Activated CD4-positive, alpha-beta T cell treated with anti-CD3 and anti-CD28 coated beads for 48 hours (primary cell): ENCODE data around the gene MTFR1L.

Experiments used
- DNase-seq: peaks from one replicate; pipeline ENCODE4 v3.0.0-alpha.2; 2020

MTFR1L gene

GRCh38 chr1:25819491-25820246 is at the start of gene MTFR1L:
MTFR1L (plus strand) TSS chr1:25819954; CDS start chr1:25823105, 3,151 bp downstream.
- peak; percentile 96 for DNase-seq

GRCh38 chr1:25770541-25771220 is 49.1 kb upstream of the MTFR1L start:
- DNase-seq: no peak

- peak; percentile 53 for DNase-seq
Measured at GRCh38 chr1:25771221-25772114, 48.3 kb upstream of the MTFR1L start.

- no peak for DNase-seq
Measured at GRCh38 chr1:25772164-25772563, 47.6 kb upstream of the MTFR1L start.

DNA sequence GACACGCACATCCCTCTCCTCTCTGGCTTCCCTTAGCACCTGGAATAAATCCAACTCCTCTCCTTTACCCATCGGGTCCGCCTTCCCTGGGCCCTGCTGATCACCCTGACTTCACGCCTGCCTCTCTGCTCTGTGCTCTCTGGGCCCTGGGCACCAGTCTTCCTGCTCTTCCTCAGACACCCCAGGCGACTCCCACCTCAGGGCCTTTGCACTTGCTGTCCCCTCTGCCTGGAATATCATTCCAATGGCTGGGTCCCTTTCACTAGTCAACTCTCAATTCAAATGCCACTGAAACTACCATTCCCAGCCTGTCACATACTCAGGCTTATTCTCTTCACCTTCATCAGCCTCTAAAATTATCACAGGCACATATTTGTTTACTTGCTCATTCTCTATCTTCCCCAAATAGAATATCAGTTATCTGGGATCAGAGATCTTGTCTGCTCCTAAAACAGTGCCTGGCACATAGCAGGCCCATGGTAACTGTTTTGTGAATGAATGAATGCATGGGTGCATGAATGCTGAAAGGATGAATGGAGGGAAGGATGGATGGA is 47.0 kb upstream of the MTFR1L start:
- no peak for DNase-seq

- DNase-seq: no peak
Measured at GRCh38 chr1:25773441-25774125, 46.2 kb upstream of the MTFR1L start.

DNA sequence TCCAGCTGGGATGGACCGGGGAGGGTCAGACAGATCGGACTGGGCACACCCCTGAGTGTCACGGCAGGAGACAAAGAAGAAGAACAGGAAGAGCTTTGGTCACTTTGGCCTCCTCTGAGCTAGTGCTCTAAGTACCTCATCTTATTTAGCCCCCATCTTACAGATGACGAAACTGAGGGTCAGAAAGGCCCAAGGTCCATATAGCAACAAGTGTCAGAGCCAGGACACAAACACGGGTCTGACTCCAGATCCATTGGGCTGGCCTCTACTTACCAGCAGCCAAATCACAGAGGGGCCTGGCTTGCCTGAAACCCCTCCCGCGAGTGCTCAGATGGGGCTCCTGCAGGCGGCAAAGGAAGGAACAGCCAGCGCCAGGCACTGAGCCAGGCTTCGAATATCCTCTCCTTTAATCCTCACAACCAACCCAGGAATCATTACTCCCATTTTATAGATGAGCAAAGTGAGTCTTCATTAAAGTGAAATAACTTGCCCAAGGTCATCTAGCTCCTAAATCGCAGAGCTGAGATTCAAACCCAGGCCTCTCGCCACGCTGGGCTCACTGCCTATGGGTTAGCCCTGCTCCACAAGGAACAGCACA is 45.4 kb upstream of the MTFR1L start:
- DNase-seq: no peak

DNA sequence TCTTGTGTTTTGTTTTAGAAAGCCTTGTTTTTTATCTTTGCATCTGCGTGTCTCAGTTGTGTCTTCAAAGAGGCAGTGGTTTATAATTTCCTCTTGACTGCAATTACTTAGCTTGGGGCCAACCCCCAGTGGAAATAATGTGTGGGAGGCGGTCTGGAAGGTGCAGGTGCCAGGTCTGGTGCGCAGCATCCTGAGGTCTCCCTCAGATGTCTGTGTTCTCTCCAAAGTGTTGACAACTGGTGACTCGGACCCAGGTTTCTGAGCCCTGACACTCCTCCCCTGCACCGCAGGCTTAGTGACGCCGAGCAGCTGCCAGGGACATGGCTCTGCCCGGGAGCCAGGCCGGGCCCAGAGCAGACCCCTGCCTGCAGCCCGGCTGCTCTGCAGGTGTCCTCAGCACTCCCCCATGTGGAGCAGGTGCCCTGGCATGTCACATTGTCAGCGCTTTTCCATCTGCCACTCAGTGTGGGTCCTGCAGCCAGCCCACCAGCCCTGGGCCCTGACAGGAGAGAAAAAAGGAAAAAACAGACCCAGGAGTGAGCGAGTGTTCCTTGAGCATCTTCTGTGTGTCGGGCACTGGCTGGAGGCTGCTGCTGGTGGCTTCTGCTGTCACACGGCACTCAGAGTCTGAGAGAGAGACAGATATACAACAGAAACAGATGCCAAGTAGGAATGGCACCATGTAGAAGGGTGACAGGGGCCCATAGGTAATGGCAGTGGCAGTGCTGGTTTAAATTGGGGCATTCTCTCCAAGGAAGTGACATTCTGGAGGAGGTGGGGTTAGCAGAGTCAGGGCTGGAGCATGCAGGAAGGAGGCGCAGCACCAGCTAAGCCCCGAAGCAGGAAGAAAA is 44.6 kb upstream of the MTFR1L start:
- peak; percentile 89 for DNase-seq

GRCh38 chr1:25779388-25779787 is 40.4 kb upstream of the MTFR1L start:
- no peak for DNase-seq

- DNase-seq: no peak
Measured at GRCh38 chr1:25779894-25780293, 39.9 kb upstream of the MTFR1L start.

- DNase-seq: no peak
Measured at GRCh38 chr1:25780318-25781129, 39.2 kb upstream of the MTFR1L start.

- no peak for DNase-seq
Measured at GRCh38 chr1:25781130-25781433, 38.7 kb upstream of the MTFR1L start.

- no peak for DNase-seq
Measured at GRCh38 chr1:25782608-25783201, 37.0 kb upstream of the MTFR1L start.

- no peak for DNase-seq
Measured at GRCh38 chr1:25784575-25785051, 35.1 kb upstream of the MTFR1L start.

DNA sequence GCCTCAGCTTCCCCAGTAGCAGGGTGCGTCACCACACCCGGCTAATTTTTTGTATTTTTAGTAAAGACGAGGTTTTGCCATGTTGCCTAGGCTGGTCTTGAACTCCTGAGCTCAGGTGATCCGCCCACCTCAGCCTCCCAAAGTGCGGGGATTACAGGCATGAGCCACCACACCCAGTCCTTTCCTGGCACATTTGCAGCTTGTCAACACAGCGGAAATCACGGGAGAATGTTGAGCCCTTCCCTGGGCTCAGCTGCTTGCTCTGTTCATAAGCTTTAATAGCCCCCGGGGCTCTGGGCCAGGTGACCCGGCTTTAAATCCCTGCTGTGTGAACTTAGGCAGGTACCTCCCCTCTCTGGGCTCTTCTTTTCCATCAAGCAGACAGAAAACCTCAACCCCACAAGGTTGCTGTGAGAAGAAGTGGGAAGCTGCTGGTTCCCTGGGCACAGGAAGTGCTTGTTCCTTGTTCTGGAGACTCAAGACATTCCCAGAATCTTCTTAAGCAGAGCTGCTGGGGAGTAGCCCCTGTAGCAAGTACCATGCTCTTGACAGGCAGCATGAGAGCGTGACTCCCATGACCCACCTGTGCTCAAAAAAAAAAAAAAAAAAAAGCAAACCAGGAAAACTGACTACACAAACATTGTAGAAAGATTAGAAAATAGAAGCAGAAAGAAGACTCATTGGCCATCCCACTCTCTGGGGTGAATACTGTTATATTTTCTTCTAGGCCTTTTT is 34.3 kb upstream of the MTFR1L start:
- no peak for DNase-seq

DNA sequence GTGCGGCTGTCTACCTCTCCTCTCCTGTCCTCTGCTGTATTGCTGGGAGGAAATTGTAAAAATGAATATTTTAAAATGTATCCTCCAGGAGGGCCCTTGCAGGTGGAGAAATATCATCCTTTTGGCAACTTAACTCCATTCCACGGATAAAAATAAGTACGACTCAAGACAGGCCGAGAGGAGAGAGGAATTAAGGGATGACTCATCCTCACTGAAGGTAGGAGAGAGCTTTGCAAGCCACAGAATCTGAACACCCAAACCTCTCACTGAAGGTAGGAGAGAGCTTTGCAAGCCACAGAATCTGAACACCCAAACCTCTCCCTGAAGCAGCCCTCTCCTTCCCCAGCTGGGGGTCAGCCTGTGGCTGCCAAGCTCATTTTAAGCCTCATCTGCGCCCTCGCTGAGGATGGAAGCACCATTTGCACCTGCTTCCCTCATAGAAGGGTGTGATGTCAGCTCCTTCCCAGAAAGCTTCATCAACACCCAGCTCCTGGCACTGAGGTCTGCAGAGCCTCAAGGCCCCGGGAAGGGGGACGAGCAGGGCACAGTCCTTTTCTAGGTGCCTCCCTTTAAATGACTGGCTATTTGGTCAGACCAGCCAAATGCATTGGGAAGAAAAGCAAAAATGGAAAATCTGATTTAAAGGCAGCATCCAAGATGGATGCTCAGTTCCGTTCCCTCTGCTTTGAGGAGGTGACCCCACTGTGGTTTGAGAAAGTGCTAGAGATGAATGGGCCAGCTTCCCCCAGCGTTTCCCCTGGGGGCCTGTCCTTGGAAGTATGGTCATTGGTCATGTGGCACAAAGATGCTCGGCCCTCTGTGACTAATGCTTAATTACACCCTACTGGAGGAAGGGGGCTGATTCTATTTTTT is 32.6 kb upstream of the MTFR1L start:
- DNase-seq: no peak

GRCh38 chr1:25787760-25788166 is 32.0 kb upstream of the MTFR1L start:
- DNase-seq: no peak

- no peak for DNase-seq
Measured at GRCh38 chr1:25790472-25790871, 29.3 kb upstream of the MTFR1L start.
